ENCODE data around the gene GOLGA1.
A peak's percentile ranks its signal among the peaks of the same experiment; 100 is the strongest.
"Not testable (repeated sequence)": the region's sequence is repeated elsewhere in the genome, so short reads cannot be mapped to it uniquely, and the experiment has no call there.

The GOLGA1 gene

DNA sequence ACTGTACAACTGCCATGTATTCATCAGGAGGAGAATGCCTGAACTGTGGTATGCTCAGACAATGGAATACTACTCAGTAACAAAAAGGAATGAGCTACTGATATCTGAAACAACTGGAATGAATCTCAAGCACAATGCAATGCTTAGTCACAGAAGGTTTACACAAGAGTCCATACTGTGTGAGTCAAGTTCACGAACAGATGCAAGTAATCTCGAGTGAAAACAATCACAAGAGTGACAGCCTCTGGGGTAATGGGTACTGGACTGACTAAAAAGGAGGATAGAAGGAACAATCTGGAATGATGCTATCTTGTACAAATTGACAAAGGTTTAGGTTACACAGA, 19.5 kb upstream of the GOLGA1 start:
- Histone ChIP-seq H3K4me1 (ENCODE audit: control insufficient read depth, insufficient read depth, low read length) (no peaks in the 10 kb centered on the region), H3K27me3 (ENCODE audit: control insufficient read depth, insufficient read depth, low read length) (no peaks in the 10 kb centered on the region), H3K27ac (ENCODE audit: low read depth, low read length) (no peak overlapping the region), H3K9ac (ENCODE audit: low read length) (no peak overlapping the region), H3K36me3 (ENCODE audit: control insufficient read depth, insufficient read depth, low read length) (no peaks in the 10 kb centered on the region), H3K4me3 (ENCODE audit: low read length) (no peak overlapping the region)

DNA sequence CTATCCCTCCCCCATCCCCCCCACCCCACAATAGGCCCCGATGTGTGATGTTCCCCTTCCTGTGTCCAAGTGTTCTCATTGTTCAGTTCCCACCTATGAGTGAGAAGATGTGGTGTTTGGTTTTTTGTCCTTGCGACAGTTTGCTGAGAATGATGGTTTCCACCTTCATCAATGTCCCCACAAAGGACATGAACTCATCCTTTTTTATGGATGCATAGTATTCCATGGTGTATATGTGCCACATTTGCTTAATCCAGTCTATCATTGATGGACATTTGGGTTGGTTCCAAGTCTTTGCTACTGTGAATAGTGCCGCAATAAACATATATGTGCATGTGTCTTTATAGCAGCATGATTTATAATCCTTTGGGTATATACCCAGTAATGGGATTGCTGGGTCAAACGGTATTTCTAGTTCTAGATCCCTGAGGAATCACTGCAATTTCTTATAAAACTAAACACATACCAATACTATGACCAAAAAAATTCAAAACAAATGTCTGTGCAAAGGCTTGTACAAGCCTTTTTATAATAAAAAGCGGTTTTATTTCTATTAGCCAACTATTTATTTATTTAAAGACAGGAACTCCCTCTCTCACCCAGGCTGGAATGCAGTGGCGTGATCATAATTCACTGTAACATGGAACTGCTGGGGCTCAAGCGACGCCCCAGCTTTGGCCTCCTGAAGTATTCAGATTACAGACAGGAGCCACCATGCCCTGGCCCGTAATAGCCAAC, 19.0 kb upstream of the GOLGA1 start:
- H3K9ac ChIP-seq (ENCODE audit: low read length); H3K4me1 ChIP-seq (ENCODE audit: control insufficient read depth, insufficient read depth, low read length): not testable (repeated sequence)

DNA sequence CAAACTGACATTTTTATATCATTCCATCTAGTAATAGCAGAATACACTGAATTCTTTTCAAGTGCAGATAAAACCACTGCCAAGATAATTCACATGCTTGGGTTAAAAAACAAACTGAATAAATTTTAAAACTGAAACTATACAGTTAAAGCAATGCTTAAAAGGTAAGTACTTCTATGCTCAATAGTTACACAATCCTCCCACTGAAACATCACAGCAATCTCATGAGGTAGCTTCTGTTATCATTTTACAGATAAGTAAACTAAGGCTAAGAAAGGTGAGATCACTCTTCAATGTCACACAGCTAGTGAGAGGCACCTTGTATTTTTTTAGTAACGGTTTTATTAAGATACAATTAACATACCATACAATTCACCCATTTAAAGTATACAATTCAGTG, 13.4 kb upstream of the GOLGA1 start:
- no peaks in the 10 kb centered on the region for H3K4me1 ChIP-seq (ENCODE audit: control insufficient read depth, insufficient read depth, low read length)
- H3K9ac ChIP-seq (ENCODE audit: low read length): no peak overlapping the region
- no peak overlapping the region for H3K4me3 ChIP-seq (ENCODE audit: low read length)
- H3K27ac ChIP-seq (ENCODE audit: low read depth, low read length): no peak overlapping the region
- no peaks in the 10 kb centered on the region for H3K27me3 ChIP-seq (ENCODE audit: control insufficient read depth, insufficient read depth, low read length)
- H3K36me3 ChIP-seq (ENCODE audit: control insufficient read depth, insufficient read depth, low read length): no peaks in the 10 kb centered on the region

More for the DNA sequence above, 19.0 kb upstream of the GOLGA1 start:
- not testable (repeated sequence) for H3K36me3 ChIP-seq (ENCODE audit: control insufficient read depth, insufficient read depth, low read length); H3K4me3 ChIP-seq (ENCODE audit: low read length); H3K27ac ChIP-seq (ENCODE audit: low read depth, low read length); H3K27me3 ChIP-seq (ENCODE audit: control insufficient read depth, insufficient read depth, low read length)

DNA sequence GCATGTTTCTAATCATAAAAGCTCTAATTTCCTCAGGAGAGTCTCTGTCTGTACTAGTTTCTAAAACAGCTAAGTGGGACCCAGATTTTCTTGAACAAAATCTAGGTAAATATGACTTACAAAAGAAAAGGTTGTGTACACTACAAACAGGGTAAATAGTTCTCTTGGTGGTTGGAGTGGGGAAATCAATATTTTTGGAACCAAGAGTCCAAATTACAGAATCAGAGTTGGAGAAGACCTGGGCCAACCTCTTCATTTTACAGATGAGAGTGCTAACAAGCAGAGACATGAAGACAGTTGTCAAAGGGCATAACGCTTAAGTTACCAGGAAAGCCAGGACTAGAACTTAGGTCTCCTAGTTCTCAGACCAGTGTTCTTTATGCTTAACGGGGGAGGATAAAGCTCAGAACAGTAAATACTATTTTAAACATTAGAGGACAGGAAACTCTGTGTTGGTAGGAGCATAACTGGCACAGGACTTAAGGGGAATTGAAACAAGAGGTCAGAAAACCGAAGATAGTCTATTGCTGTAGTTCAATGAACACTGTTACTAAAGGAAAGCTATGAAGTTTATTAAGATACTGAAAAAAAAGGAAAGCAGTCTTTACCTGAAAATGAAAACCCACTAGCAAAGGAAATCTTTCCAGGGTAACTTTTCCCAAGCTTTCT, 9.3 kb upstream of the GOLGA1 start:
- Histone ChIP-seq H3K27me3 (ENCODE audit: control insufficient read depth, insufficient read depth, low read length) (no peaks in the 10 kb centered on the region), H3K4me1 (ENCODE audit: control insufficient read depth, insufficient read depth, low read length) (no peaks in the 10 kb centered on the region), H3K9ac (ENCODE audit: low read length) (no peak overlapping the region), H3K36me3 (ENCODE audit: control insufficient read depth, insufficient read depth, low read length) (no peaks in the 10 kb centered on the region), H3K27ac (ENCODE audit: low read depth, low read length) (no peak overlapping the region), H3K4me3 (ENCODE audit: low read length) (no peak overlapping the region)

DNA sequence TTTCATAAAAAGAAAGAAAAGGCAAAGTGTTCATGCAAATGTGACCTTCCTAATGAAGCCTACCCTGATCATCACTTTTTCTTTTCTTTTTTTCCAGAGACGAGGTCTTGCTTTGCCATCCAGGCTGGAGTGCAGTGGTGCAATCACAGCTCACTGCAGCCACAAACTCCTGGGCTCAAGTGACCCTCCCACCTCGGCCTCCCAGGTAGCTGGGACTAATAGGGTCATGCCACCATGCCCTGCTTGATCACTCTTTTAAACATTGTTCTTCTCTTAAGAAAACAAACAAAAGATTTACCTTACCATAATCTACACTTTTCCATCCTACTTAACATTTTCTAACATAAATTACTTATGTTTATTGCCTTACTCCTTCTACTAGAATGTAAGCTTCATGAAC, 8.5 kb upstream of the GOLGA1 start:
- Histone ChIP-seq H3K4me1 (ENCODE audit: control insufficient read depth, insufficient read depth, low read length) (no peaks in the 10 kb centered on the region), H3K36me3 (ENCODE audit: control insufficient read depth, insufficient read depth, low read length) (no peaks in the 10 kb centered on the region), H3K4me3 (ENCODE audit: low read length) (no peak overlapping the region), H3K9ac (ENCODE audit: low read length) (no peak overlapping the region), H3K27ac (ENCODE audit: low read depth, low read length) (no peak overlapping the region), H3K27me3 (ENCODE audit: control insufficient read depth, insufficient read depth, low read length) (no peaks in the 10 kb centered on the region)

DNA sequence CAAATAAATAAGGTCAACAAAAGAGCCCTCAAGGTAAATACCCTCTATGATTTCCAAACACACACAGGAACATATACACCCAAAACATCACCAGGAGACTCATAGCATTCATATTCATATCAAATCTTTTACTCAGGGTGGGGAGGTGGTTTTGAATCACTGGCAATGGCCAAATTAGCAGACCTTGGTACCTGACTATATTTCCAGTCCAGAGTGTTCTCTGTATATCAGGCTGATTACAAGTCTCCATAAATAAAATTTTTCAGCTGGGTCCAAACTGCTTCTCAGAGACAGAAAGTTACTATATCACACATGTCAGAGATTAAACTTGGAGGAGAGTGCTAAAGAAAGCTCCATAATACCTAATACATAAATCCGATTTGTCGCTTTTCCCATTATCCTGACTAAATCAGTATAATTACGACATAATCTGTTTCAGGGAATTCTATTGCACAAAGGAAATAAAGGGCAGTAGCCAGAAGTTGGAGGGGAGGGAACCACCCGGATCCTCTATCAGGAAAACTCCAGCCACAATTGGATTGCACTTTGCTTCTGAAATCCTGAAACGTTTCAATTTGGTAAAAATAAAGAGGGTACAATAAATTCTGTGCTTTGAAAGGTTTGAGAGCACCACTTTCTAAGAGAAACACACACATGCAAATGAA, 7.0 kb upstream of the GOLGA1 start:
- Histone ChIP-seq H3K27me3 (ENCODE audit: control insufficient read depth, insufficient read depth, low read length) (no peaks in the 10 kb centered on the region), H3K36me3 (ENCODE audit: control insufficient read depth, insufficient read depth, low read length) (no peaks in the 10 kb centered on the region), H3K4me3 (ENCODE audit: low read length) (no peak overlapping the region), H3K4me1 (ENCODE audit: control insufficient read depth, insufficient read depth, low read length) (no peaks in the 10 kb centered on the region), H3K9ac (ENCODE audit: low read length) (no peak overlapping the region), H3K27ac (ENCODE audit: low read depth, low read length) (no peak overlapping the region)

DNA sequence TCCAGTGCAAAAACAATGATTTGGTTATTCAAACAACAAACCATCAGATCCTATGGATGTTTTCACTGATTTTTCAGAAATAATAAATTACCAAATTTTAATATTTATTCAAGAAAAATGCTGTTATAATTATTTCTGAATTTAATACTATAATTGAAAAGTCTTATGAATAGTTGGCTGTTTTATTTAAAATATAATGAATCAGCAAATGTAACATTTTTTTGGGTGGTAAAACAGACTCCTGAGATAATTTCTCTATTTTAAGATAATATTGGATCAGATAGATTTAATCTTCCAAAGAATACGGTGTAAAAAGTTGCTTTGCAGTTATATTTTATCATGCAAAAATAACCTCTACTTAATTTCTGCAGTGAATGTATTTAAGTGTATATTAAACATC, 5.3 kb upstream of the GOLGA1 start:
- H3K9ac ChIP-seq (ENCODE audit: low read length): no peak overlapping the region

DNA sequence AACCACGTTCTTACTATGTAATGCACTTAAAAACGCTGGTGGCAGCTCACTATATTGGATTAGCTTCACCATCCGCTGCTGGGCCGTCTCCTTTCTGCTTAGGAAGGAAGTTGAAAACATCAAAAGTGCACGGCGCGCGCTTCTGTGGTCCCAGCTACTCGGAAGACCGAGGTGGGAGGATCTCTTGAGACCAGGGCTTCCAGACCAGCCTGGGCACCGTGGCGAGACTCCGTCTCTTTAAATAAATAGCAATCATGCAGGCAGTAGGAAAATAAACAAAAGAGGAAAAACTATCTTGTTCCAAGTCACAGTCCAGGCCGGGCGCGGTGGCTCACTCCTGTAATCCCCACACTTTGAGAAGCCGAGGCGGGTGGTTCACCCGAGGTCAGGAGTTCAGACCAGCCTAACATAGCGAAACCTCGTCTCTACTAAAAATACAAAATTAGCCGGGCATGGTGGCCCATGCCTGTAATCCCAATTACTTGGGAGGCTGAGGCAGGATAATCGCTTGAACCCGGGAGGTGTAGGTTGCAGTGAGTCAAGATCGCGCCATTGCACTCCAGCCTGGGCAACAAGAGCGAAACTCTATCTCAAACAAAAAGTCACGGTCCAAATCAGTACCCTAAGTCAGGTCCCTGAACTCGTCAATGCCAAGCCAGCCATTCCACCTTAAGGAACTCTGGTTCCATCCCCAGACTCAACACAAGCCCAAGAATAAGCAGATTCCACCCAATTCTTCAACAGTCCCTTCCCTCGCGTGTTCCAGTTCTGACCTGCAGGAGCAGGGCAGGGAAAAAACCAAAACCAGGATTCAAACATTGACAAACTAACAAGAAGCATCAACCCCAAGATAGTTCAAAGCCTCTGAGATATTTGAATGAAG, 1.0 kb upstream of the GOLGA1 start:
- Histone ChIP-seq H3K4me3 (ENCODE audit: low read length) (peak overlapping the region; percentile 96), H3K27me3 (ENCODE audit: control insufficient read depth, insufficient read depth, low read length) (no peaks in the 10 kb centered on the region), H3K9ac (ENCODE audit: low read length) (peak overlapping the region; percentile 96), H3K36me3 (ENCODE audit: control insufficient read depth, insufficient read depth, low read length) (peaks cover 2% of the 10 kb centered on the region), H3K27ac (ENCODE audit: low read depth, low read length) (peak overlapping the region; percentile 99), H3K4me1 (ENCODE audit: control insufficient read depth, insufficient read depth, low read length) (peaks cover 7% of the 10 kb centered on the region)

More for the DNA sequence above, 5.3 kb upstream of the GOLGA1 start:
- no peaks in the 10 kb centered on the region for H3K36me3 ChIP-seq (ENCODE audit: control insufficient read depth, insufficient read depth, low read length)
- H3K27me3 ChIP-seq (ENCODE audit: control insufficient read depth, insufficient read depth, low read length): no peaks in the 10 kb centered on the region
- H3K27ac ChIP-seq (ENCODE audit: low read depth, low read length): no peak overlapping the region
- no peaks in the 10 kb centered on the region for H3K4me1 ChIP-seq (ENCODE audit: control insufficient read depth, insufficient read depth, low read length)
- no peak overlapping the region for H3K4me3 ChIP-seq (ENCODE audit: low read length)

DNA sequence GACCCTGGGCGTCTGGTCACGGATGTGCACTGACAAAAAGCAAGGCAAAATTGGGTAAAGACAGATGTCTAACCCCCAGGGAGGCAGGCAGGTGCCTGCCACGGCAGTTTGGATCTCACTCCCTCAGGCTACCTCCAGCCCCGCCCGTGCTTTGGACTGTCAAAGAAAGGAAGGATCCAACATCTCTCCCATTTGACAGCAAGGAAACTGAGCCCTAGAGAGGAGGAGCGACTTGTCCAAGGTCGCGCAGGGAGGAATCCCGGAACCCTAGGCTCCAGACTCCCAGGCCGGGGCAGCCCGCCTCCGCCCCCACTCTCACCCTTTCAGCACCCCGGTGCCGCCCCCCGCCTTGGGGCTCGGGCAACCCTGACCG, 376 bp downstream of the GOLGA1 start:
- Histone ChIP-seq H3K9ac (ENCODE audit: low read length) (peak overlapping the region; percentile 34), H3K4me3 (ENCODE audit: low read length) (peak overlapping the region; percentile 84), H3K4me1 (ENCODE audit: control insufficient read depth, insufficient read depth, low read length) (peaks cover 7% of the 10 kb centered on the region), H3K27me3 (ENCODE audit: control insufficient read depth, insufficient read depth, low read length) (no peaks in the 10 kb centered on the region), H3K27ac (ENCODE audit: low read depth, low read length) (peak overlapping the region; percentile 99), H3K36me3 (ENCODE audit: control insufficient read depth, insufficient read depth, low read length) (peaks cover 2% of the 10 kb centered on the region)

DNA sequence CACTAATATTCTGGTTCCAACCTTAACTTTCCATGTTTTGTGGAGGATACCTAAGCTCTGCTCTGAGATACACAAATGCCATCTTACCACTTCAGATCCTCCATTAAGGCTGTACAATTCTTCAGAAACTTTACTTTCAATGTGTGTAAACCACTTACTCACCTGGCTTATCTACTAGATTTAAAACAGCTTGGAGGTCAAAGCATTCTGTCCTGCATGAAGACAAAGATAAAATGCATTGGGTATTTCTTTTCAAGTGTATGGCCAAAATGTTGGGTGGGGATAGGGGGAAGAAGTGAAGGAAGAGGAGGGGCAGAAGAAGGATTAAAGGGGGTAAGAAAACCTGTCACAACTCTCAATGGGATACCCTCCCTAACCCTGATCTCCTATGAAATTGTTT, 939 bp downstream of the GOLGA1 start:
- peaks cover 7% of the 10 kb centered on the region for H3K4me1 ChIP-seq (ENCODE audit: control insufficient read depth, insufficient read depth, low read length)
- H3K9ac ChIP-seq (ENCODE audit: low read length): peak overlapping the region; percentile 34
- no peaks in the 10 kb centered on the region for H3K27me3 ChIP-seq (ENCODE audit: control insufficient read depth, insufficient read depth, low read length)
- H3K36me3 ChIP-seq (ENCODE audit: control insufficient read depth, insufficient read depth, low read length): peaks cover 2% of the 10 kb centered on the region
- H3K27ac ChIP-seq (ENCODE audit: low read depth, low read length): peak overlapping the region; percentile 99
- H3K4me3 ChIP-seq (ENCODE audit: low read length): peak overlapping the region; percentile 84

DNA sequence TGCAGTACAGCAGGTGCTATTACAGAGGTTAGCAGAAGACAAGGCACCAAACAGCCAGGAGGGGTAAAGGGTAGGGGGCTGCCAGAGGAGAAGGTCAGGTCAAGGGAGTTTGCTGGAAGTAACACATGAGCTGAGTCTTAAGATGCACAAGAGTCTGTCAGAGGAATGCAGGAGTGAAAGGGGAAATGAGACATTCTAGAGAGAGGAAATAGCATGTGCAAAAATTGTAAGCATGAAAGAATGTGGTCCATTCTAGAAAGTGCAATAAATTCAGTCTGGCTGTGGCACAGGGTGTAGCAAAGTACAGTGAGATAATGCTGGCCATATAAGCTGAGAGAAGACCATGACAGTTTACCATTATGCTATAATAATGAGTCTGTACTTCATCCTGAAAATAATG, 6.6 kb downstream of the GOLGA1 start:
- Histone ChIP-seq H3K27me3 (ENCODE audit: control insufficient read depth, insufficient read depth, low read length) (no peaks in the 10 kb centered on the region), H3K9ac (ENCODE audit: low read length) (no peak overlapping the region), H3K36me3 (ENCODE audit: control insufficient read depth, insufficient read depth, low read length) (peaks cover 14% of the 10 kb centered on the region), H3K27ac (ENCODE audit: low read depth, low read length) (no peak overlapping the region), H3K4me3 (ENCODE audit: low read length) (no peak overlapping the region), H3K4me1 (ENCODE audit: control insufficient read depth, insufficient read depth, low read length) (no peaks in the 10 kb centered on the region)

DNA sequence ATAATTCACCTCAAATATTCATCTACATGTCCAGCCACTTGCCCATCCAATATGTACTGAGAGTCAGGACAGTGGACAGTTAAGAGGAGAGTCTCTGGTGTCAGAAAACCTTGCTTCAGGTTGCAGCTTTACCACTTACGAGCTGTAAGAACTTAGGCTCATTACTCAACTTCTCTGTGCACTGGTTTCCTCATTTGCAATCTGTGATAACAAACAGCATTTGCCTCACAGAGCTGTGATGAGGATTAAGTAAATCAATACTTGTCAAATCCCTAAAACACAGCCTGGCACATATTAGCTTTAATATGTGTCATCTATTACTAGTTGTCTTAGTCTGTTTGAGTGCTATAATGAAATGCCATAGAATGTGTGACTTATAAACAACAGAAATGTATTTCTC, 8.6 kb downstream of the GOLGA1 start:
- Histone ChIP-seq H3K27ac (ENCODE audit: low read depth, low read length) (no peak overlapping the region), H3K36me3 (ENCODE audit: control insufficient read depth, insufficient read depth, low read length) (peaks cover 13% of the 10 kb centered on the region)

More for the DNA sequence above, 8.6 kb downstream of the GOLGA1 start:
- H3K4me3 ChIP-seq (ENCODE audit: low read length): no peak overlapping the region
- H3K27me3 ChIP-seq (ENCODE audit: control insufficient read depth, insufficient read depth, low read length): no peaks in the 10 kb centered on the region
- H3K9ac ChIP-seq (ENCODE audit: low read length): no peak overlapping the region
- no peaks in the 10 kb centered on the region for H3K4me1 ChIP-seq (ENCODE audit: control insufficient read depth, insufficient read depth, low read length)
